SKM-1 (cell line): ENCODE measurements around the gene FGF3.

ENCODE experiments used
- DNase-seq: peaks from one replicate; lab custom pipeline; 2025; ENCODE audit not compliant: unreplicated experiment; lab: John Stamatoyannopoulos, UW

FGF3 gene

DNA sequence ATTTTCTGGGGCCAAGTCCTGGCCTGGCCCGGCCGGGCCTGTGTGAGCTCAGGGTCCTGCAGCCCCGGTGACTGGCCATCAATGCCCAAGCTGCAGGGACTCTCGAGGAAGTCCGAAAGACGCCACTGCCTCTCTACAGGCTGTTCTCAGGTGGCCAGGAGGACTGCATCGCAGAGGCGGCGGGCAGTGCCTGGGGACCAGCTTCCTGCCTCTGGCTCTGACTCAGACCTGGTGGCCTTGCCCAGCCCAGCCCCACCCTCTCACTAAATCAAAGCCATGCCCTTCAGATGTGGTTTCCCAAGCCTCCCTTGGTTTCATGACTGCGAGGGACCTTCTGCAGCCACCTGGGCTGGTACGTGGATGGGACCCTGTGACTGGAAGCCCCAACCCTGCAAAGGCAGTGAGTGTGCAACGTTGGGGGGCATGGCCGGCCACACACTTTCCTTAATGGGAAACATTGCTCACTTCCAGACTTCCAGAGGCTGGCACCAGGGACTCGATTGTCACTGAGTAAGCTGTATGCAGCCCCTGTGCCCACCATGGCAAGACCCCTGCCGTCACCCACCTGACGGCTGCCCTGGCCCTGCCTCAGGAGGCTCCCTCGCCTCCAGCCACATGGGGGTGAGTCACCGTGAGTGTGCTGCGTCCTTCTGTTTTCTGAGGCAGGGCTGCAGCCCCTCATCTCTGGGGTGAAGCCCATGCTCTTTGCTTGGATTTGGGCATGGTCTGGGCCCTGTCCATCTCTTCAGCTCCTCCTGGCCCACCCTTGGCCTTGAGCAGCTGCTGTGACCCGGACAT is 6.0 kb upstream of the FGF3 start:
- DNase-seq, result no peak

DNA sequence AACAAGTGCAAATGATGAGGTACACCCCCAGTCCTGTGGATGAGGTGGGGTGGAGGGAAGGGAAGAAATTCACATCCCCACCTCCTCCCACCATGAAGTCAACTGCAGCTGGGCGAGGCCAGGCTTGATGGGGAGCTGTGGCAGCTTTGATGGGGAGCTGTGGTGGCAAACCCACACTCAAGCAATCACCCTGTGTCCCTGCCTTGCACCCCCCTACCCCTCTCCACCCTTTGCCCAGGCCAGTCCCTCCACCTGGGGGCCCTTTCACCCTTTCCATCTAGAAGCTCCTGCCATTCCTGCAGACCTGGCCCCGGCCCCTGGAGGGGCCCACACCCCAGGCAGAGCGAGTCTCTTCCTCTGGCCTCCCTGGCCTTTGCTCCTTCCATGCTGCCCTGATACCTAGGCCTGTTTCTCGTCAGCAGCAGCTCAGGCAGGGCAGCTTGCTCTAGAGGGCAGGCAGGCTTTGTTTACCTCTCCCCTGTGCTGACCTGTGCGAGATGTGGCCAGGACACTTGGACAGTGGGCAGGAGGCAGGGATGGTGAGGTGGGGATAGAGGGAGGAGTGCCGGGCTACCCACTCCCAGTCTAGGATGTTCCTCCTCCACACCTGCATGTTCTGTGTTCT is 4.5 kb upstream of the FGF3 start:
- DNase-seq, result no peak

DNA sequence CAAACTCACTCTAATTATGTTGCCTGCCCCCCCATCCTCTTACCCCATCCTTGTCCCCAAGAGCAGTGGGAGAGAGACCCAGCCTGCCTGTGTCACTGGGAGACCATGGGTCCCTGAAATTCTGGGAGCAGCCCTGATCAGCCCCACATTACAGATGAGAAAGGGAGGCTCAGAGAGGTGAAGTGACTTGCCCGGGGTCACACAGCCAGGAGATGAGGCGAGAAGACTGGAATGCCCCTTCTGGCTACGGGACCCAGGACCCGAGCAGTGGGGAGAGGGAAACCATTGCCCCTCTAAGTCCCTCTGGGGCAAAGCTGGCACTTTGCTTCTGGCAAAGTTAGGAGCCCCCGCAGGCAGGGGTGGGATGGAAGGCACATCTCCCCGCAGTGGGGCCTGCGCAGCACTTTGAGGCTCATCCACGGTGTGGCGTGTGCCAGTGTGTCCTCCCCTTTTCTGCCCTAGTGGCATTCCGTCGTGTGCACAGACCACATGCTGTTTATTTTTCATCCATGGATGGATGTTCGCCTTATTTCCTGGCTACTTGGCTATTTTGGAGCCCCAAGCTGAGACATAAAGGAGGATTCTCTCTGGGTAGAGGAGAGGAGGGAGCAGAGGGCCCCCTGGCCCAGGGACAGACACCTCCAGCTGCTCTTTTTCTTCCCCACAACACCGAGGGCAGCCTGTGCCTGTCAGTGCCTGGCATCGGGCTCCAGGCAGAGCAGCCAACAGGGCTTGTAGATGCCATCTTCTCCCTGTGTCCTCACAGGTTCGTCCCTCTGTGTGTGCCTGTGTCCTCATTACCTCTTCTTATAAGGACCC is 3.7 kb upstream of the FGF3 start:
- DNase-seq, result no peak

DNA sequence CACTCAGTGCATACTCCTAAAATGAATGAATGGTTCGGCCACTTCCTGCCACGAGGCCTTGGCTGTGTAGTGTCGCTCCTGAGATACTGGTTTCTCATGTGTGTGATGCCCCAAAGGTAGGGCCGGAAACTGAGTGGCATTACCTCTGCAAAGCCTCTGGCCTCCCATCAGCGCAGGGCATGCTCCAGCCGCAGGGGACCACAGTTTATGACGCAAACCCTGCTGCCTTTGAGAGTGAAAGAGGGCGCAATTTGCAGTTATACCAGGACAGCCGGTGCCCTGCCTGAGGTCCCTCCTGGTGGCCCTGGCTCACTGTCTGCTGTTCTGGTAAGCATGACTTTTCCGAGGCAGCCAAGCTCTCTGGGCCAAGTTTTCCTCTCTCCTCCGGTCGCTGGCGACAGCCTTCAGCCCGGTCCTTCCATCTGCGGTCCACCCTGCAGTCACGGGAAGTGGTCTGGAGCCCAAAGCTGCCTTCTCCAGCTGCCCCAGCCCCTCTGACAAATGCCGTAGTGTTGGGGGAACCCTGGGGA is 2.4 kb upstream of the FGF3 start:
- no peak for DNase-seq

DNA sequence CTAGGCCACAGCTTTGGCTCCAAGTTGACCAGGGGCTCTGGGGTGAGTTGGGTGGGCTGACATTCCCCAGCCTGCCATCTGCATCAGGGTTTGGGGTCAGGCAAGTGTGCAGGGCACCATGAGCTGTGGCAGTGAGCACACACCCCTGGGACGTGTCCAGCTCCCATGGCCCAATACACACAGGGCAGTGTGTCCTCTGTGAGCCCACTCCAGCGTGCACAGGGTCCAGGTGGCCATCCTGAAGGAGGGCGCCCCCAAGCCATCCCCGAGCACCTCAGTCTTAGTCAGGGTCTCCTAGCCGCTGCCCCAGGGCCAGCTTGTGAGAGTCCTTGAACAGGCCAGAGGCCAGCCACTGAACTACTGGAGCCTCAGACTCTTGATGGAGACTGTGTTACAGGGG is 1.2 kb upstream of the FGF3 start:
- DNase-seq, result no peak

DNA sequence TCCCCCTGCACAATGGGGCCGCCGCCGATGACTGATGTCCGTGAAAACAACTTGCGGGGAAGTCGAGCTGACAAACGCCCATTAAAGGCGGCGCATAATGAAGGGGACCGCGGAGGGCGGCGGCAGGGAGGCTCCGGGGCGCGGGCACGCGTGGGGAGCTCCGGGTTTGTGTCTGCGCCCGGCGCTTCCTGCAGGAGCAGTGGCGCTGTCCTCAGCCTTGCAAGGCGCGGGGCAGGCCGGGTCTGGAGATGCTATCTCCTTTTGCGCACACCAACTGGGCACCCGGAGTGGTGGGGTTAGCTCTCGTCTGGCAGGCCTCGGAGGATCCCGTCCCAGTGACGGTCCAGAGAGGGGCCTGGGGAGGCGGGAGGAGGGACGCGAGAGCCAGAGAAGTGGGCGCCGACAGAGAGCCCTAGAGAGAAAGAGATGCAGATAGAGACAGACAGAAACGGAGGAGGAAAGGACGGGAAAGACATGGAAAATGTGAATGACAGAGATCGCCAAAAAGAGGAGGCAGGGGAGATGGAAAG is 390 bp upstream of the FGF3 start:
- no peak for DNase-seq

DNA sequence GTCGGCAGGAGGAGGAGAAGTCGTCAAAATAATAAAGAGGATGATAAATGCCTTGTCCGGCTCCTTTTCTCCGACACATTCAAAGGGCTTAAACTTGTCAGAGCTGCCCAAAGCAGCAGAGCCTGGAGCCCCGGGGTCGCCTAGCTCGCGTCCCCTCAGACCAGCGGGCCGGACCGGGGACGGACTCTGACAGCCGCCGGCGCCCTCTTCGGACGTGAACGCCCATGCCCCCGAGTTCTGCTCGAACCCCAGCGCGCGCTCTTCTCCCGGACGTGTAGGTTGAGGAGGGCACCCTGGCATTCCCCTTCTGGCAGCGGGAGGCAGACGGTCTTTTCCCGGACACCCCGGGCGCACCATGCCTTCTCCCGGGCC is 999 bp downstream of the FGF3 start:
- no peak for DNase-seq

DNA sequence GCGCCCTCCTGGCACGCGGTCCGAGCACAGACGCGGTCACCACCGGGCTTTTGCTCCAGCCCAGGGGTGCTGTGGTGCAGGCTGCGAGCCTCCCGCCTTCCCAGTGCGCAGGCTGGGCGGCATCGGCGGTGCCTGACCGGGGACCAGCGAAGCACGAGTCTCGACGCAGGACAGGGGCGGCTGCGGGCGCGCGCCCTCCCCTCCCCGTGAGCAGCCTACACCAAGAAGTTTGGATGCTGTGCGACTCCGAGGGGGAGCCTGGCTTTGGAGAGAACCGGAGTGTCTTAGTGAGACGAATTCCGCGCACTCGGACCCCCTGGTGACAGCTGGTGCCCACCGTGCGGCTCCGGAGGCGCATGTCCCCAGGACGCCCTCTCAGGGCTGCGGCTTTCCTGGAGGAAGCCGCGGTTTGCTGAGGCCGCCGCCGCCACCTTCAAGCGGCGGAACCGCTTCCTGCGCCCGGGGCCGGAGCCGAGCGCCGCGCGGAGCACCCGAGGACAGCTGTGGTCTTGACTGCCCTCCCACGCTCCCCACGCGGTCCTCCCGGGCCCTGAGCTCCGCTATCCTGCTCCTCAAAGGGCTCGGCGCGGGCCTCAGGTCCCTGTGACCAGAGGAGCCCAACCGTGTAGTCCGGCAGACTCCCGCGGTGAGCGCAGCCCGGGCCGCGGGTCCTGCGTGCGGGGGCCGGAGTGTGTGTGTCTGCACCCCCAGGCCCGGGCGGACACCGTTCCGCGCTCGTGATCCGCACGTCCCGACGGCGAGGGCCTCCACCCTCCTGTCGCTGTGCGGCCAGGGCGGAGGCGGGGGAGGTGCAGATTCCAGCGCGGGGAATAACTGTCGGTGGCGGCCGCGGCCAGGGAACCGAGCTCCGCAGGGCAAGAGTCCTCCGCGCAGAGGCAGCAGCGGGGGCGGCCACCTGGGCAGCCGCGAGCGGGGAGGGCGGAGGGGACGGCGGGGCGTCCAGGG is 1.7 kb downstream of the FGF3 start:
- DNase-seq, result no peak

DNA sequence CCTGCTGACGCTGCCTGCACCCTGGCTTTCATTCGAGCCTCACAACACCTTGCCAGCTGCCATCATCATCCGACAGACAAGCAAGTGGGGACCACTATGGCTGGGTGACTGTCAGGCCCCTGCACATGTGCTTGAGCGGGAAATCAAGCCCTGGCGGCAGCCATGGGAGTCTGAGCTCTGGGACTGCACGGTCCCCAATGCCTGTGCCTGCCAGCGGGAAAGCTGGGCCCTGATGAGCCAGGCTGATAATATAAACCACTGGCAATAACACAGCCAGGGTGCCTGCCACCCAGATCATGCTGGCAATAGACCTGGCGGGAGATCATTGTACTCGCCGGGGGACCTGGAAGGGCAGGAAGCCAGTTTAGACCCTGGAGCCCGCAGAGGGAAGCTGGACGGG is 2.5 kb downstream of the FGF3 start:
- no peak for DNase-seq

DNA sequence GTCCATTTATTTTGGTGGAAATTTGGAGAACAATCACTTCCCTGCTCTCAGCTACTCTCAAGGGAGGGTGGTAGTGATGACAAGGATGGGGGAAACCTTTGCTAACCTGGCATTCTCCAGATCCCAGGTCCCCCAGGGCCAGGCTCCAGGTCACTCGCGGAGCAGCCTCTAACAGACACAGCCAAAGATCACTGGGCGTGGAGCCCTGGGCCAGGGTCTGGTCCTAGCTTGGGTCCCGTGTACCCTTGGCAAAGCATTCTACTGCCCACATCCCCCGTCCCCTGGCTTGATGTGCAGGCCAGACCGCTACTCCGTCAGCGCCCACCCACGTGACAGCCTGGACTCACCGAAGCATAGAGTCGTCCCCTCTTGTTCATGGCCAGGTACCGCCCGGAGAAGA is 3.2 kb downstream of the FGF3 start:
- no peak for DNase-seq

DNA sequence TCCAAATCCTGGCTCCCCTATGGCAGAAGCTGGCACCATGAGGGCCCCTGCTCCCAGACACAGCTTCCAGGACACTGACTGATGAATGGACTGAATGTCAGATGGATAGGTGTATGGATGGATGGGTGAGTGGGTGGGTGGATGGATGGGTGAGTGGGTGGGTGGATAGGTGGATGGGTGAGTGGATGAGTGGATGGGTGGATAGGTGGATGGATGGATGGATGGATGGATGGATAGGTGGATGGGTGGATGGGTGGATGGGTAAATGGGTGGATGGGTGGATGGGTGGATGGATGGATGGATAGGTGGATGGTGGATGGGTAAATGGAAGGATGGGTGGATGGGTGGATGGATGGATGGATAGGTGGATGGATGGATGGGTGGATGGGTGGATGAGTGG is 4.3 kb downstream of the FGF3 start:
- no peak for DNase-seq

DNA sequence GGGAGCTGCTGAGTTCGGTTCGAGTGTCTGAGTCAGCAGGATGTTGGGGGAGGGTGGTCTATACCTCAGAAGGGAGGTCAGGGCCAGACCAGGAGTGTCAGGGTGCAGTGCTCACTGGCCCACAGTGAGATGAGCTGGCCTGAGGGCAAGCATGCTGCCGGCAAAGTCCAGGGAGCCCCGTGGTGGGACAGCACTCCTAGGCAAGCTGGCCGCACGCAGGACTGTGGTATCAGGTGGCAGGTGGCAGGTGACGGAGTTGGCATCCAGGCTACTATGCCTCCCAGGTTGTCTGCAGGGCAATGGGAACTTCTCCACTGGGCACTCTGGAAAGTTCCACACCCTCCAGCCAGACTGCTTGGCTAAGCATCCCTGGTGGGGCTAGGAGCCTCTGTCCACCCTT is 4.8 kb downstream of the FGF3 start:
- no peak for DNase-seq

DNA sequence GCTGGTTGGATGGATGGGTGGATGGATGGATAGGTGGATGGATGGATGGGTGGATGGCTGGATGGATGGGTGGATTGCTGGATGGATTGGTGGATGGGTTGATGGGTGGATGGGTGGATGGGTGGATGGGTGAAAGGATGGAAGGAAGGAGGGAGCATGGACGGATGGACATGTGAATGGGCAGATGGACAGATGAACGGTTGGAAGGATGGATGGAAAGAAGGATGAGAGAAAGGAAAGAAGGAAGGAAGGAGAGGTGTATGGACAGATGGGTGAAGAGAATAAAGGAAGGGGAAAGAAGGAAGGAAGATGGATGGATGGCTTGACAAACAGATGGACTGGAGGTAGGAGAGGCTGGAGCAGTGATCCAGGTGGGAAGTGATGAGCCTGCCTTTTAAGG is 5.4 kb downstream of the FGF3 start:
- DNase-seq, result no peak

DNA sequence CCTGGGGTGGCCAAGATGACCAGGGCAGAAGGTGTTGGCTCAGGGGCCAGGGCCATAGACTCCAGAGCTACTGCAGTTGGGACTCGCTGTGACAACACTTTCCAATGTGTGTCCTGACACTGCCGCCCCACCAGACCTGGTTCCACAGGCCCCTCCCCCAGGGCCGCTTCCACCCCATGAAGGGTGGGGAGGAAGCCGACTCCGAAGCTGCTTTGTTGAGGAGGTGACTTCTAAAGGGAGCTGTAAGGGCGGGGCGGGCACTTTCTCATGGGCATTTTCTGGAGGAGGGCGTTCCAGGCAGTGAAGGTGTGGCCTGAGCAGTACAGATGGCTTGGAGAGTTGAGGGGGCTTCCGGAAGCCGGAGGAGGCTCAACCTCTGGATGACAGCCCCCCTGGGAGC is 6.3 kb downstream of the FGF3 start:
- no peak for DNase-seq

DNA sequence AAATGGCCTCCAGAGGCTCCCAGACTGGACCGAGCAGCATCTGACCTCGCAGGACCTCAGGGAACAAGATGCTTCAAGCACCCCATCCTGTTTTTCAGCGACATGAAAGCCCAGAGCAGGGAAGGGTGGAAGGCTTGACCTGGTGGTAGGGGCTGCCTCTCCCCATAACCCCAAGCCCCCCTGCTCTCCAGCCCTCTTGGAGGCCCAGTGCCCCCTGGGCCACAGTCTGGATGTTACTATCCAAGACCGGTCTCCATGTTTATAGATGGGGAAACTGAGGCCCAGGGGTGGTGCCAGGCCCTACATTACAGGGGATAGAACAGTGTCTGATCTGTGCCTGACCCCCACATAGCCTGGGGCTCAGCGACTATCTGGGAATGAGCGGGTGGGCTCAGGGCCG is 7.0 kb downstream of the FGF3 start:
- DNase-seq, result no peak

DNA sequence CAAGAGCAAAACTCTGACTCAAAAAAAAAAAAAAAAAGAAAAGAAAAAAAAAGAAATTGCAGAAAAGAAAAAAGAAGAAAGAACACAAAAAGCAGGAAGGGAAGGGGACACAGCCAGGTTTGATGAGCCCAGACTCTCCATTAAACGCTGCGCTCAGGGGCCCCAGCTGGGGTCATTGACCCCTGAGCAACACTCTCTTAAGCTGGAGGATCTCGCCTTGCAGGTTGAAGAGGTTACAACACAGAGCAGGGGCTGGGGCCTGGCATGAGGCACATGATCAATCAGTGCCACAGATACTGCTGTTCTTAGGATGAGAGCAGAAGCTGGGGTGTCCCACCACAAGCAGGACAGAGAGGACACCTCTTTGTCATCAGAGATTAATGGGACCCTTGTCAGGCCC is 7.8 kb downstream of the FGF3 start:
- DNase-seq, result no peak

DNA sequence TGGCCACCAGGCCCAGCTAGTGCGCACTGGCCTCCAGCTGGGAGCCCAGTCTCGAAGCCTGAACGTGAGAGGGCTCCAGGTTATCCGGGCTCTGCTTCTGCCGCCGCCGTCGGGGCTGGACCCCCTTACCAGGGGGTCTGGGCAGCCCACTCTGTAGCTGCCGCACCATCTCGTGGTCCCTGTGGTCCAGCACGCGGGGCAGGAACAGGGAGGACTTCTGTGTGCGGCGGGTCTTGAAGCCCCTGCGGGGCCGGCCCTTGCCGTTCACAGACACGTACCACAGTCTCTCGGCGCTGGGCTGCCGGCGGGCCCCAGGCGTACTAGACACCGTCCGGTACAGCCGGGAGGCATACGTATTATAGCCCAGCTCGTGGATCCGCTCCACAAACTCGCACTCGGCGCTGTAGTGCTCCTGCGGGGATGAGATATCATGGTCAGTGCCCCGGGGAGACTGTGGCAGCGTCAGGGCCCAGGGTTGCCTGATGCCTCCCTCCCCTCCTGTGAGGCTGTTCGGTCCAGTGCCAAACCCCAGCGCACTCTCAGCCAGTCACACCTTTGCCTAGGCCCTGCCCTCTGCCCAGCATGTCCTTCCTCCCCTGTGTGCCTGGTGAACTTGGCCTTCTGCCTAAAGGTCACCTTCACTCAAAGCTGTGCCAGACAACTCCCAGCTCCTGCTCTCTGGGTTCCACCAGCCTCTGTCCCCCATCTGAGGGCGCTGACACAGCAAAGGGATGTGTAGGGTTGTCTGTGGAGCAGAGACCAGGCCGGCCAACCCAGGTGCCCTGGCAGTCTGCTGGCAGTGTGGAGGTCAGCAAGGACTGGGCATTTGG is 8.7 kb downstream of the FGF3 start:
- DNase-seq, result no peak

DNA sequence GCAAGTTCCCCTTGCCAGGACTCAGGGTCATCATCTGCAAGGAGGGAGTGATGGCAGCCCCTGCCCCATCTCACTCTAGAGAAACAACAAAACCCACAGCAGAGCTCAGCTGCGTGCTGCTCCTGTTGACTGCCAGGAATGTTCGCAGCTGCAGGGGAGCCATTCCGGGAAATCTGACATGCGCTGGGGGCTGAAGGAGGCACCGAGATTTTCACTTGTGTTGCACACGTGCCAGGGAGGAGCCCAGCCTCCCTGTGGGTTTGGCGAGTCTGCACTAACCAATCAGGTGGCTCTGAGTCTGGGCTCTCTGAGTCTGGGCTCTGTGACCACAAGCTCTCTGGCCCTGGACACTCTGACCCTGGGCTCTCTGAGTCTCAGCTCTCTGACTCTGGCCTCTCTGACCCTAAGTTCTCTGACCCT is 10.5 kb downstream of the FGF3 start:
- no peak for DNase-seq

DNA sequence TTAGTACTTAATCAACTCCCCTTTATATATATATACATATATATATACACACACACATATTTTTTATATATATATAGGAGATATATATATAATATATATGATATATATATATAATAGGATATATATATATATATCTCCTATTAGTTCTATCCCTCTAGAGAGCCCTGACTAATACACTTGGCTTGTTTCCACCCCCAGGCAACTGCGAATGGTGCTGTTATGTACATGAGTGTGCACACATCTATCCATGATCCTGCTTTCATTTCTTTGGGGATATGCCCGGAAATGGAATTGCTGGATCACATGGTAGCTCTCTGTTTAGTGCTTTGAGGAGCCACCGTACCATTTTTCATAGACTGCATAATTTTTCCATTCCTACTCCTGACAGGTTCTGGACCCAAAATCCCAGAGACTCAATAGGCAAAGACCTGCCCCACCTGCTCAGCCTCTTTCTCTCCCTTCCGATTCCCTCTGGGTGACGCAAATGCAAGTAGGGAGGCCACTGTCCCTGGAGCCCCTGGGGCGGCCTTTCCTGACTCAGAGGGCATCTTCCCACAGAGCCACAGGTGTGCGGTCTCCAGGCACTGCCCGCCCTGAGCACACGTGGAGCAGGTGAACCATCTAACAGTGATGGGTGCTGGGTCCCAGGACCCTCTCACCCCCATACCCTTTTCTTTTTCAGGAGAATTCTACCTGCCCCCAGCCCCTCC is 12.0 kb downstream of the FGF3 start:
- DNase-seq, result no peak
